A673 (cell line): ENCODE measurements around the gene PALB2.

Experiments used
- EZH2 ChIP-seq: fragments of 200-600 bp; sonication (generic); IDR thresholded peaks from 2 replicates; pipeline ENCODE4 v1.6.1; 2017; ENCODE audit warnings: borderline replicate concordance, low read depth, mild to moderate bottlenecking, mixed read lengths, antibody characterized with exemption, low read length; ENCODE audit not compliant: poor library complexity, severe bottlenecking
- TF ChIP-seq, protein P1 (sequence below): fragments of 300-800, 200-600 bp; sonication (generic); conservative IDR thresholded peaks from 2 replicates; pipeline ENCODE4 v1.5.1; 2017; ENCODE audit warnings: low read depth, mild to moderate bottlenecking, antibody characterized with exemption, low read length, moderate library complexity, mixed read lengths

- TF ChIP-seq, protein P1, sequence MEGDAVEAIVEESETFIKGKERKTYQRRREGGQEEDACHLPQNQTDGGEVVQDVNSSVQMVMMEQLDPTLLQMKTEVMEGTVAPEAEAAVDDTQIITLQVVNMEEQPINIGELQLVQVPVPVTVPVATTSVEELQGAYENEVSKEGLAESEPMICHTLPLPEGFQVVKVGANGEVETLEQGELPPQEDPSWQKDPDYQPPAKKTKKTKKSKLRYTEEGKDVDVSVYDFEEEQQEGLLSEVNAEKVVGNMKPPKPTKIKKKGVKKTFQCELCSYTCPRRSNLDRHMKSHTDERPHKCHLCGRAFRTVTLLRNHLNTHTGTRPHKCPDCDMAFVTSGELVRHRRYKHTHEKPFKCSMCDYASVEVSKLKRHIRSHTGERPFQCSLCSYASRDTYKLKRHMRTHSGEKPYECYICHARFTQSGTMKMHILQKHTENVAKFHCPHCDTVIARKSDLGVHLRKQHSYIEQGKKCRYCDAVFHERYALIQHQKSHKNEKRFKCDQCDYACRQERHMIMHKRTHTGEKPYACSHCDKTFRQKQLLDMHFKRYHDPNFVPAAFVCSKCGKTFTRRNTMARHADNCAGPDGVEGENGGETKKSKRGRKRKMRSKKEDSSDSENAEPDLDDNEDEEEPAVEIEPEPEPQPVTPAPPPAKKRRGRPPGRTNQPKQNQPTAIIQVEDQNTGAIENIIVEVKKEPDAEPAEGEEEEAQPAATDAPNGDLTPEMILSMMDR = no peak
- no peak for TF ChIP-seq EZH2
Observed at GRCh38 chr16:23566724-23567123, 74.4 kb downstream of the PALB2 start.
